HG02870 (cell line): ENCODE results near the gene GMDS.

Source experiments
- ATAC-seq: cut with Tn5 transposase; IDR thresholded peaks from one replicate; pipeline ENCODE4 v1.9.1; 2021; ENCODE audit warnings: mild to moderate bottlenecking, moderate library complexity; ENCODE audit not compliant: unreplicated experiment

The GMDS gene

DNA sequence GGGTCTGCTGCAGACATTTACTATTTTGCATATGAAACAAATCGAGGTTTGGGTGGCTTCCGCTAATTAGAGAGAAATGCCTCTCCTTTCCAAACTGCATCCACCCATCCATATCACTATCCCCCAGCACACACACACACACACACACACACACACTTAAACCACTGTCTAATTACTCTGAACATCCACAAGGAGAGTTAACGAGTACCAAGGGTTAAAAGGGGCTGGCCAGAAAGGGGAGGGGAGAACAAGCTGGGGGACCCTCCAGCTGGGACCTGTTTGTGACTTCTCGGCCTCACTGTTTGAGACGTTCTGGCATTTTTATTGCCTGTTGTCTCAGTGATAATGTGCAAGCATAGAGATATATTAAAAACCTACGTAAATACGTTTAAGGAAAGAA lies 374.5 kb downstream of the GMDS start:
- ATAC-seq, result no peak

DNA sequence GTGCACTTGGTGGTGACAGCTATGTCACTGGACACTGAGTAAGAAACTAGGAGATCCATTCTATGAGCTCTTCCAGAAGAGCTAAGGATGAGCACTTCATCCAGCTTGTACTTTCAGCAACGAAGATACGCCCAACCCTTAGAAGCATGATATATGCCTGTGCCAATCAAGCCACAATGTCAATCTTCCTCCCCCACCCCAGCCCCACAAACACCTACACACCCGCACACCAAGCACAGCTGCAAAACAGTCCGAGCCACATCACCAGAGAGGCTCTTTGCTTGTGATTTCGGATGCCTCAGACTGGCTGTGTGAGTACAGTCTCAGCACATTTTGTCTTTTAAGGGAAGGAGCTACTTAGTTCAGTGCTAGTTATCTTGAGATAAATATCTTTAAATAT lies 375.2 kb downstream of the GMDS start:
- ATAC-seq, result no peak

DNA sequence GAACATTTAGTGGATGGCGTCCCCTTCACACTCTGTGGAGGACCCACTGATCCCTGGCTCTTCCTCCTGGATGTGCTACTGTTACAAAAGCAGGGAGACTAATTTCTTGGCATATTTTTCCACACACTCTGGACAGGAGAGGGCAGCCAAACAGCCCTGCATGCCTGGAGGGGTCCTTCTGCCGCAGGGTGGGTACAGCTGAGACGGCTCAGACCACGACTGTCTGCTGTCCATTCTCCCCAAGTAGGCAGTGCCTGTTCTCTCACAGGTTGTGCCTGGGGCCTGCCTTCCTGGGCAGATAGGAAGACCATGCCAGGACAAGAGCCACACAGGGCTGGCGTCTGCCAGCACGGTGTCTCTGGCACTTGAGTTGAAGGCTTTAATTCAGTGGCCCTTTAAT lies 375.6 kb downstream of the GMDS start:
- no peak for ATAC-seq

DNA sequence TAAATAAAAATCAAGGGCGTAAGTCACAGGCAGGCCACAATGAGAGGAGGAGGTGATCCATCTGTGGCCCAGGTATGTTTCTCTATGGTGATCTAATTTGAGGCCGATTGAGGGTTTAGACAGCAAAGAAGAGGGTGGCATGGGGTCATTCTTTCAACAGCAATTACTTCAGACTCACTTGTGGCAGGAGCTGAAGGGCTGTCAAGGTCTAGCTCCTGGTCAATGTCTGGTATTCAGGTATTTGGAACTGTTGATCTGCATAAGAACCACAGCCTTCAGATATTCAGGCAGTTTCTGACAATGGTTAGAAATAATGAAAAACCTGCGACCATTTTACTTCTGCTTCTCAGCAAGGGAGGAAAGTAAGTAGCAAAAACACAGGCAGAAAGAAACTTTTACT lies 376.1 kb downstream of the GMDS start:
- no peak for ATAC-seq

DNA sequence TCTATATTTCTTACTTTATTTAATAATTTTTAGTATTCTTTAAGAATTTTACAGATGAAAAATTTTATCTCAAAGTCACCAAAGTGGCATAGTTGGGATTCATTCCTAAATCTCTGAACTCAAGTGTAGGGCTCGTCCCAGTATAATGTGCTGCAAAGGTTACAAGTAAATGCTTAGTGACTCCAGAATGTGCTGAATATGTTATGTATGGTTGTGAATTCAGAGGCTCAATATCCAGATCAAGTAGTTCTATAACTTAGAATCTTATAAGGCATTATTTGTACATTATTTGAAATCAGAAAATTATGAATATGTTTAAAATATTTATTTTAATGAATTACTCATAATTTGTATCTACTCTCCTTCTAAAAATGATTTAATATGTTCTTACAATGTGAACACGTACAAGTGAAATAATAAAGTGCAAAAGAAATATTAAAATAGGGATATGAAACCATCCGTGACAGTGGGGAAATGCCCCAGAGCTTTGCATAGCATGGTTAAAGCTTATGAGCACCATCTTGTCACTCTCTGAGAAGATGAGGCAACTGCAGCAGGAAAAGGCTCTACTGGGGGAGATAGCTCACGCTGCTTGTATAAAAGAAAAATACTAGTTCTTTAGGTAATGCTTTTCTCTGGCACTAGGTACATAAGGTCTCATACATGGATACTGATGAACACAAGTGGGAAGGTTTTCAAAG lies 376.7 kb downstream of the GMDS start:
- ATAC-seq, result peak; percentile 72

DNA sequence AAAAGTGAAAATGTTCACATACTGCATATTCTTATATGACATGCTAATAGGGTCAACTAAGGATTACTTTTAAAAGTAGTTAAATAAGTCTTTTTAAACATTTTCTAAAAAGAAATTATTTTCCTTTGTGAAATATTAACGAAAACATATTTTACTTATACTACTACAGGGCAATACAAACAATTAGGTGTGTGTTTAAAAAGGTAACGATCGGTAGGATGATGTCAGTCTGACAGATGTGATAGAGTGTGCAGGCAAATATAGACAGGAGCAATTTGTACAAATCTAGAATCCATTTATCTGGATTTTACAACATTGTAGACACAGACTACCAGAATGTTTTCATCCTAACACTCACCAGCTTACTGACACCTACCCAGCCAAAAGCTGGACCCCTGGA lies 378.2 kb downstream of the GMDS start:
- no peak for ATAC-seq

DNA sequence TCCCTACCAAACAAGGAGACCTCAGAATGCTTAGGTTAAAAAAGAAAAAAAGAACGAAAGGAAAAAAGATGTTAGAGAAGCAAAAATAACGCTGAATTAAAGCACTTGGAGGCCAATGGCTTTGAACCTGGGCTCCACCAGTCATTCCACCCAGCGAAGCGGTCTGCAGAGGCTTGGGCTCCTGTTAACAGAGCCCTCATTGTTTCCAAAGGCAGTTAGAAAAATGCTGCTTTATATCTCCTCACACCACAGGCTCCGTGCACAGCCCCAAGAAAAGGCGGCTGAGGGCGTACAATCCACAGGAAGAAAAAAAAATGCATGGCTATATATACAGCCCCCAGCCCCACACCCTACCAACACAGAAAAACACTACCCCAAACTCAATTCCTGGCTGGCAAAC lies 379.8 kb downstream of the GMDS start:
- ATAC-seq, result no peak

DNA sequence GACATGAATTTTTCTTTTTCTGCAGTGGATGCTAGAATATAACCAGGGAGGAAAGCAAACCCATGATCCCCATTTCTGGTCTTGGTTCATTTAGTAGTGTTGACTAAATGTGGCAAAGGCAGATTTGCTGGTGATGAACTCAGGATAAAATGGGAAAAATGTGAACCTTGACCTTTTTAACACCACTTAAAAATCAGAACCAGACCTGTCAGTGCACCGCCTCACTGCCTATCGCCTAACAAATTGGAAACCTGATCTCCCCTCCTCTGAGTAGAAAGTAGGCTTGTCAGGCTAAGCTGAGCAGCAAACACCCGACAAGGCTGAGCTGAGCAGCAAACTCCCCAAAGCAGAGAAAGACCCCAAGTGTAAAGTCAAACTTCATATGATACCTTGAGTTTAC lies 380.9 kb downstream of the GMDS start:
- ATAC-seq, result no peak

DNA sequence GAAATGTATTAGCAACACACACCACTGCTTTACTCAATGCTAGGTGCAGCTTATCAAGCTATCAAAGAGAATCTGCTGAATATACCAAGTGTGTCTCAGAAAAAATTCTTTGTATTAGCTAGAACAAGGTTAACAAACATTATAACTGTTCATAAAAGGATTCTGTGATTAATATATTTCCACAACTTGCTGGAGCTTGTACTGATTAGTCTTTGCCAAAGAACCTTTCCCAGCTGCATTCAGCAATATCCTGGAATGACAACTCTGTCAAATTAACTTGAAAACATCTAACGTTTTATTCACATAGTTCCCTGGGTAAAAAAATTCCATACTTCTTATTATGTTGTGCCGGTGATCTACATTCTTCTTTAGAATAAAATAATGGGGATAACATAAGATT lies 383.0 kb downstream of the GMDS start:
- ATAC-seq, result no peak

DNA sequence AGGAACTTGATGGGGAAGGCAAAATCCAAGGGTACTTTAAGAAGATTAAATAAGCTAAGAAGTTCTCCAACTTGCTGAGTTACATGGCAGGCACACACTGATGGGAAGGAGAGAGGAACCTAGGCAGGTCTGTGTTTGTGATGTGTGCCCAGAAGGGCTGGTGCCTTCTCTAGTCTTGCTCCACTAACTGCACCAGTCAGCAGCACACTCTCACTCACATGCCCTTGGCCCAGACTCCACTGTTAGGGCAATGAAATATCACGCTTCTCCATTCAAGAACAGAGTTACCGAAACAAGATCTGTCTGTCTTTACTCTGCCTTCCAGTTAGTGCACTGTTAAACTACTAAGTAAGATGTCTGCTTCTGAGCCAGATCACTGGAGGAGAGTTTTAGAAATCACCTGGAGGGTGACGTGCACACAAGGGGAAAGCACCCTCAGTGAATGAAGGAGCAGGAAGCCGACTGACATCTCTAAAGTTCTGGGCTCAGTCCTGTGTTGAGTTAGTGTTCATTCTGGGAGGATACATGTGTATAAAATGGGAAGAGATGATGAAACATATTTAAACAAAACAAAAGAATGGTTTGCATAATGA lies 384.6 kb downstream of the GMDS start:
- ATAC-seq, result peak; percentile 72

DNA sequence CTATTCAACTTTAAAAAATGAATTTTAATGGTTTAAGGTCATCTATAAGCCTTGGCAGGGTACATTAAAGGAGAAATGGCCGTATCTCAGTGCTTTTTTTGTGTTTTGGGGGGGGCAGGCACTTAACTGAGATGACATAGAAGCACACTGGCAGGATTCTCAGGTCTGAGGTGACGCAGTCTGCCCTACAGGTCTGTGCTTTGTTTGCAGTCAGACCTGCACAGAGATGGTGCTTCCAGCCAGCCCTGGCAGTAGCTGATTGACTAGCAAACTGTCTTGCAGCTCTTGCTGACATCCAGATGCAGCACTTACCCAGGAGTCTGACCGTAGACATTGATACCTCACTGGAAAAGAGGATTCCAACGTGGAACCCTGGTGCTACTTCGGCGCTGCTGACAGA lies 386.5 kb downstream of the GMDS start:
- no peak for ATAC-seq

DNA sequence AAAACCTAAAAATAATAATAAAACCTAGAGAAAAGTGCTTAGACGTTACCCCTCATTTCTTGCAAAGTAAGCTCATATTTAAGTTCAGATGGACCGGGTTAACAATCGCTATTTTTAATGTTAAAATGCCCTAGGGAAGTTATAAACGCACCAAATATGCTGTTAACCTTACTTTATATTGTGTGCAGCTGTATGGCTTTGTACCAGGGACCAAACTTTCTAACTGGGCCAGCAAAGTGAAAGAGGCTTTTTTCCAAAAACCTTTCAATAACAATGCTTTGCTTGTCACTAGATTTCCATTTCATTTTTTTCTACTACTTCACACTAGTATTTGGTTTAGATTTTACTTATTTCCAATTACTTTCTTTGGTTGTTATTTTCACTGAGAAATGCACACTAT lies 387.2 kb downstream of the GMDS start:
- ATAC-seq, result no peak

DNA sequence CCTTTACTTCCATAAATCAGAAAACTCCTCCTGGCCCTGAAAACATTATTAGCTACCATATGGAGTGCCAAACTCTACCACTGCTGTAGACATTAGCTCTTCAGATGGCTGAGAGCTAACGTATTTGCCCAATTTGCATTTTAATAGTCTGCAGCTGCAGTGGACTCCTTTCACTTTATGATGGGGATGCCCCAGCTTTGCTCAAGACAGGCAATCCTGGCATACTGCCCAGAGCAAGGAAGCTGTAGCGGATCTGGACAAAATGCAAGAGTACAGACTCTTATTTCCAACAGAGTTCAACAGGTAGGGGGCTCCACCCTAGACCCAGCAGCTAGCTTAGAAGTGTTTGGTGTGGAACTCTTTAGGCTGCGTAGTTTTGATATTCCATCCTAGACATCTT lies 389.0 kb downstream of the GMDS start:
- ATAC-seq, result peak; percentile 75

DNA sequence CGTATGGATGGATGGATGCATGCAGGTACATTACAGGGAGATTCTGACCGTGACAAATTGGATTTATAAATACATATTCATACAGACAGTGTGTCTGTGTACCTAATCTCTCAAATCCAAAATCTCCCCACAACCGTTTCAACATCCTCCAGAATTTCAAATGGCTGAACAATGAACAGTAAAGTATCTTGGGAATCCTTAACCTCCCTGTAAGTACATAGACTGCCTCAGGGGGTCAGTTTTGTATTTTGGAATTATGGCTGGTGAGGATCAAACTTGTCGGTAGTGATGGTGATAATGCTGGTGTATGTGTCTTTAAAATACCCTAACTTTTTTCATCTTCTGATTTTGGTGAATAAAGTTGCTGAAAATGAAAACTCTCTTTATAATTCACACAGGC lies 389.5 kb downstream of the GMDS start:
- no peak for ATAC-seq

DNA sequence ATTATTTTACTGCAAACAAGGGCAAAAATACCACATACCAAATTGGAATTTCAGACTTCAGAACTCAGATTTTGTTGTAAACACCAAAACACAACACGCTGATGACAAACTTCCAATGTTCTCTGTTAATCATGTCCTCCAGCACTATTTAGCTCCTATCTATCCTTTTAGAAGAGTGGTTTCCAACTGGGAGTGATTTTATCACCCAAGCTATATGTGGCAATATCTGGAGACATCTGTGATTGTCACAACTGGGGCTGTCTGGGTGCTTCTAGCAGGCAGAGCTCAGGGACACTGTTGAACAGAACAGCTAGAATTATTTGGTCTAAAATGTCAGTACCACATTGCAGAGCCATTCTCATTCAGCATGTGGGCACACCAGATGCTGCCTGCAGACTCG lies 391.1 kb downstream of the GMDS start:
- ATAC-seq, result no peak

DNA sequence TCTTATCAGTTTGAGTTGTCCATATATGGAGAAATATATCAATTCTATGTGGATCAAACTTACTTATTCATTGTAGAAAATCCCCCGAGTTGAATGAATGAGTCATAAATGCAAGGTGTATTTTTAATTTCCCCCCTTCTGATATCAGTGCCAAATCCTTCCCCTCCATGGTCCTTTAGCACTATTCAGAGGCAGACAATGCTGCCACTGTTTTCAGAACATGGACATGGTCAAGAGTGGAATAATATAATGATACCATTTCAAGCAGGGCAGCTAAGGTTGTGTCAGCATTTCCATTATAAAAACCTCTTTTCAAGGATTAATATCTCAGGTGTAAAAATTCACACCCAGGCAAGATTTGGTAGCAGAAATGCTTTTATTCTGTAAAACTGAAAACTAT lies 391.6 kb downstream of the GMDS start:
- no peak for ATAC-seq

DNA sequence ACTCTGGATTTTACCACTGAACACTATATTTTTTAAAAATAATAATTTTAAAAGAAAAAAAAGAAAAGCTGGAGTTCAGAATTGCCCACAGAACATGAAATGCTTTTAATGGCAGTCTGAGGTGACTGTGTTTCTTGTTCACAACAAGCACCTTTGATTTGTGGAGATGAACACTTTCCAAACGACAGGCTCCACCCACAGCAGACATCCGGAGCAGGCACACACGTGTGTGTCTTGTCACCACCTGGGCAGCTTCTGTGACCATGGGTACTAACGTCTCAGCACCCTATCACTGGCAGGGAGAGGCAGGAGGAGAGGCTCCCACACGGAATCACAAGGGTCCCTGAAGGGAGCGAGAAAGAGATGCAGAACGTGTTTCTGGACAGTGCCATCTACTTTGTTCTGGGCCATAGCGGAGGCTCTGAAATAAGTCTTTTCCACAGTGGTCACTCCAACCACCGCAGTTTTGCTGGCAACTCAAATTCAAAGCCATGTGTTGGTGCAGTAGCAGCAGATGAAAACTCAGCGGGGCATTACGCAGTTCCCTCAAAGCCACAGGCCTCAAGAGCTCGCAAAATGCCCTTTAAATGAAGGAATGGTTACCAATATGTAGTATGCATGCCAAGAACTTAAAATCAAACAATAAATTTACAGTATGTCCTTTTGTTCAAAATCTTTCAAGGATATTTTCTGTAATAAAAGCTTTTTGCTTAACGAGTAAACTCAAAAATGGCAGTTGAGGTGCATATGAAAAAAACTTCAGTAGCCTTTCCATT lies 393.5 kb downstream of the GMDS start:
- ATAC-seq, result no peak

DNA sequence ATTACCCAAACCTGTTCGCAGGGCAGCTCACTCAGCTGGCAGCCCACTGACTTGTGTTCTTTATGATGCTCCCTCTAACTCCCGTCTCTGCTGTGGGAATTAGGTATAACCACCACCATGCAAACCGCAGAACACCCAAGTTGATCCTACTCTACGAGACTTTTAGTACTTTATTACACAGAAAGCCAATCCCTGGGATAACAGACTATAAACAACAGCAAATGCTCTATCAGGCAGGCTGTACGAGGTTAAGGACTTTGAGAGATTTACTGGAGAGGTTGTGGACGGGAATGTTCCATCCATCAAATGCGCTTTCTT lies 394.6 kb downstream of the GMDS start:
- no peak for ATAC-seq

DNA sequence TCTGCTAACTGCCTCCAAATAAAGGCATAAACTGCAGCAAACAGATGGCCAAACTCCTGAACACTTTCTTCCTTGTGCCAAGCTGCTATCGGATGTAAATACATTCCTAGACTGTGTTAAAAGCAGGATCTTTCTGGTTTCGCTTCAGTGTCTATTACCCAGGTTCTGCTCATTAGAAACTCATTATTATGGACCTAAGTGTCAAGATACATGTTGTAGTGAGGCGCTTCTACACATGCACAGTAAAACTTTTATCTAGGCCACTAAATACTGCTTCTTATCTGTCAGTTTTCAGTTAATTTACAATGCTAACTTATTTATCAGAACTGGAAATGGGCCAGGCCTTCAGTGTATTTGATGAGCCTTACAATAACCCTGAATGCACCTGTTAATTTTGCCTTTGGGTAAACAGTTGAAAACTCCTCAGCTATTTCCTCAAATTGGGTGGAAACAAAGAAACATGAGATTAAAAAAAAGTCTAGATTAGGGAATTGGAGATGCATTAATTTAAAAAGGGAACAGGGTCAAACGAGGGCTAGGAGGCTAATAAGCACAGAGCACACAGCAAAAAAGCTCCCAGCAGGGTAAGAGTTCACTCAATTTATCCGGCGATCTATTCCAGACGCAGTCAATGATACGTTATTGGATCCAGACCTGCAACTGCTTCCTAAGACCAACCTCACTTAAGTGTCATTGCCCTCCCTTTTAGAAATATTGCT lies 395.1 kb downstream of the GMDS start:
- ATAC-seq, result no peak

DNA sequence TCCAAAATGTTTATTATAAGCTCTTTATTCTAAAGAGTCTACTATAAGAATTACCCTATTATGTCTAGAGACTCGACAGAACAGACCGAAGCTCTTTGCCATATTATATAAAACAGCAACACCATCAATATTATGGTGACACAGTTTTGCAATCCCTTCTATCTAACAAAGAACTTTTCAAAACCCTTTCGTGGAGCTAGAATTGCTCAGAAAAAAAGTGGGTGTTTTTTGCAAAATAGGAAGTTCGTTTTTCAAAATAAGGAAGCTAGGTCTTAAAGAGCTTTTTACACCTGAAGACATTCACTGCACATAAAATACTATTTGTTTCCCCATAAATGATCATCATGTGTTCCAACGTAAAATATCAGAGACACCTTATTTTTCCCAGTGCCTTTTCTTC lies 395.7 kb downstream of the GMDS start:
- ATAC-seq, result no peak

DNA sequence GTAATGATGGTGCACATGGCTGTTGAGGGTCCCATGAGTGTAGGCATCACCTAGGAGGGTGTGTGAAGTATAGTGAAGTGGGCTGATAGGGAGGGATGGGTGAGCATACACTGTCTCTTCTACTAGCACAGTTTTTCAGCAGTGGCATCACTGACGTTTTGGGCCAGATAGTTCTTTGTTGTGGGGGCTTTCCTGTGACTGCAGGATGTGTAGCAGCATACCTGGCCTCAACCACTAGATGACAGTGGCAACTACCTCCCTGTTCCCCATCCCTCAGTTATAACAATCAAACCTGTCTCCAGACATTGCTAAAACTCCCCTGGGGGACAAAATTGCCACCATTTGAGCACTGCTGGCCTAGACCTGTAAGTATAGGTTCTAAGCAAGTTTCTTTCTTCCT lies 396.7 kb downstream of the GMDS start:
- no peak for ATAC-seq

DNA sequence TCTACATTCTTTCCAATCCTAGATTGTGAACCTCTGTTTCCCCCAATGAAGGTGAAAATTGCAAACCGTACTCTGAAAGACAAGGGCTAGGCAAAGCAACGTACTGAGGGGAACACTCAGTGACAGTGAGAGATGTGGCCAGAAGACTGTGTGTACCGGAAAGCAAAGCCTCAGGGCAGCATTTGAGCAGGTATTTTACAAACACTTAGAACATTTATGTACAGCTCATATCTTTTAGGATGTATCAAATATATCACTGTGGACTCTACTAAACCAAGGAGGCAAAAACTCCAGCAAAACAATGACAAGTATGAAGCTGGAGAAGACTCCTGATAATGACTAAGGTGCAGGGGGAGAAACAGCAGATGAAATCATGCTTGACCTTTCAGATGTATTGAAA lies 398.8 kb downstream of the GMDS start:
- no peak for ATAC-seq
